Loucy (cell line): ENCODE results near the gene FHIT.
"Not testable (repeated sequence)": the region's sequence is repeated elsewhere in the genome, so short reads cannot be mapped to it uniquely, and the experiment has no call there.

ENCODE experiments used
- H2AFZ ChIP-seq: fragments of 200-600 bp; sonication (generic); 2 replicates; pipeline ENCODE4 v1.6.0; 2016; ENCODE audit warnings: antibody characterized with exemption, mild to moderate bottlenecking, low read length, moderate library complexity
- H3F3A ChIP-seq: fragments of 200-600 bp; 2 replicates; pipeline ENCODE4 v1.6.0; 2016; ENCODE audit warnings: antibody characterized with exemption, low read depth, mild to moderate bottlenecking
- H3K27me3 ChIP-seq: fragments of 200-600 bp; sonication (generic); 2 replicates; pipeline ENCODE4 v1.6.1; 2014; ENCODE audit warnings: low read length, mild to moderate bottlenecking; ENCODE audit not compliant: insufficient read depth, poor library complexity, severe bottlenecking
- H3K36me3 ChIP-seq: fragments of 200-600 bp; sonication (generic); 2 replicates; pipeline ENCODE4 v1.6.1; 2016; ENCODE audit warnings: low read length; ENCODE audit not compliant: insufficient read depth
- H3K4me1 ChIP-seq: fragments of 200-600 bp; sonication (generic); 2 replicates; pipeline ENCODE4 v1.5.1; 2014; ENCODE audit warnings: low read length, mild to moderate bottlenecking; ENCODE audit not compliant: insufficient read depth, poor library complexity, severe bottlenecking
- H3K4me2 ChIP-seq: fragments of 200-600 bp; sonication (generic); 2 replicates; pipeline ENCODE4 v1.6.0; 2014; ENCODE audit warnings: antibody characterized with exemption, low read length, low read depth, mild to moderate bottlenecking; ENCODE audit not compliant: poor library complexity, severe bottlenecking
- H3K4me3 ChIP-seq: fragments of 200-600 bp; sonication (generic); 2 replicates; pipeline ENCODE4 v1.5.1; 2014; ENCODE audit warnings: low read length, mild to moderate bottlenecking, mixed read lengths; ENCODE audit not compliant: poor library complexity, severe bottlenecking
- H3K79me2 ChIP-seq: fragments of 200-600 bp; sonication (generic); 2 replicates; pipeline ENCODE4 v1.6.1; 2014; ENCODE audit warnings: low read length; ENCODE audit not compliant: insufficient read depth
- H3K9ac ChIP-seq: fragments of 200-600 bp; sonication (generic); 2 replicates; pipeline ENCODE4 v1.6.0; 2014; ENCODE audit warnings: mild to moderate bottlenecking, low read depth, low read length, moderate library complexity; ENCODE audit not compliant: poor library complexity, severe bottlenecking
- H3K9me2 ChIP-seq: fragments of 200-600 bp; sonication (generic); replicated peaks from 2 replicates; pipeline ENCODE4 v1.6.1; 2016; ENCODE audit warnings: low read depth, low read length, mixed read lengths
- H3K9me3 ChIP-seq: fragments of 200-600 bp; sonication (generic); 2 replicates; pipeline ENCODE4 v1.6.1; 2014; ENCODE audit warnings: mild to moderate bottlenecking, antibody characterized with exemption, low read length, low read depth; ENCODE audit not compliant: insufficient read depth
- H4K20me1 ChIP-seq: fragments of 200-600 bp; sonication (generic); 2 replicates; pipeline ENCODE4 v1.6.0; 2014; ENCODE audit warnings: antibody characterized with exemption, low read length, mild to moderate bottlenecking; ENCODE audit not compliant: insufficient read depth, poor library complexity, severe bottlenecking
- EZH2phosphoT487 ChIP-seq: fragments of 200-600 bp; IDR thresholded peaks from 2 replicates; pipeline ENCODE4 v1.6.1; 2018; ENCODE audit warnings: antibody characterized with exemption, mild to moderate bottlenecking, moderate library complexity, borderline replicate concordance
- TF ChIP-seq, protein P1 (sequence below): fragments of 200-600 bp; sonication (generic); conservative IDR thresholded peaks from 2 replicates; pipeline ENCODE4 v1.5.1; 2014; ENCODE audit warnings: mild to moderate bottlenecking, antibody characterized with exemption, low read length

Gene FHIT

DNA sequence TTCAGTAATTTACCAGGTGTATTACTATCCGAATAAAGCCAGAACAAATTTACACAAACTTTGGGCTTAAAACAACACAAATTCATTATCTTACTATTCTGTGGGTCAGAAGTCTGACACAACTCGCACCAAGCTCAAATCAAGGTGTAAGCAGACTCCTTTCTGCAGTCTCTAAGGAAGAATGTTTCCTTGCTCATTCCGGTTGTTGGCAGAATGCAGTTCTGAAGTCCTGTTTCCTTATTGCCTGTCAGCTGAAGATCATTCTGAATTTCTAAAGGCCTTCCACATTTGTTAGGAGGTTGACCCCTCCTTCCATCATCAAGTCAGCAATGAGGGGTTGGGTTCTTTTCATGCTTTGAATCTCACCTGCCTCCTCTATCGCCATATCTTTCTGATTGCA lies 183.2 kb downstream of the FHIT start:
- Histone ChIP-seq H3K79me2 (no peaks in the 10 kb centered on the region), H3K9ac (no peak overlapping the region), H3K36me3 (no peaks in the 10 kb centered on the region), H3K4me2 (no peak overlapping the region), H3F3A (no peaks in the 10 kb centered on the region), H3K9me2 (no peaks in the 10 kb centered on the region), H3K4me3 (no peak overlapping the region), H4K20me1 (no peaks in the 10 kb centered on the region), H3K27me3 (no peaks in the 10 kb centered on the region), H2AFZ (no peak overlapping the region), H3K4me1 (no peaks in the 10 kb centered on the region), H3K9me3 (no peaks in the 10 kb centered on the region)
- TF ChIP-seq, protein P1, sequence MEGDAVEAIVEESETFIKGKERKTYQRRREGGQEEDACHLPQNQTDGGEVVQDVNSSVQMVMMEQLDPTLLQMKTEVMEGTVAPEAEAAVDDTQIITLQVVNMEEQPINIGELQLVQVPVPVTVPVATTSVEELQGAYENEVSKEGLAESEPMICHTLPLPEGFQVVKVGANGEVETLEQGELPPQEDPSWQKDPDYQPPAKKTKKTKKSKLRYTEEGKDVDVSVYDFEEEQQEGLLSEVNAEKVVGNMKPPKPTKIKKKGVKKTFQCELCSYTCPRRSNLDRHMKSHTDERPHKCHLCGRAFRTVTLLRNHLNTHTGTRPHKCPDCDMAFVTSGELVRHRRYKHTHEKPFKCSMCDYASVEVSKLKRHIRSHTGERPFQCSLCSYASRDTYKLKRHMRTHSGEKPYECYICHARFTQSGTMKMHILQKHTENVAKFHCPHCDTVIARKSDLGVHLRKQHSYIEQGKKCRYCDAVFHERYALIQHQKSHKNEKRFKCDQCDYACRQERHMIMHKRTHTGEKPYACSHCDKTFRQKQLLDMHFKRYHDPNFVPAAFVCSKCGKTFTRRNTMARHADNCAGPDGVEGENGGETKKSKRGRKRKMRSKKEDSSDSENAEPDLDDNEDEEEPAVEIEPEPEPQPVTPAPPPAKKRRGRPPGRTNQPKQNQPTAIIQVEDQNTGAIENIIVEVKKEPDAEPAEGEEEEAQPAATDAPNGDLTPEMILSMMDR, result no peak
- TF ChIP-seq EZH2phosphoT487, result no peak

DNA sequence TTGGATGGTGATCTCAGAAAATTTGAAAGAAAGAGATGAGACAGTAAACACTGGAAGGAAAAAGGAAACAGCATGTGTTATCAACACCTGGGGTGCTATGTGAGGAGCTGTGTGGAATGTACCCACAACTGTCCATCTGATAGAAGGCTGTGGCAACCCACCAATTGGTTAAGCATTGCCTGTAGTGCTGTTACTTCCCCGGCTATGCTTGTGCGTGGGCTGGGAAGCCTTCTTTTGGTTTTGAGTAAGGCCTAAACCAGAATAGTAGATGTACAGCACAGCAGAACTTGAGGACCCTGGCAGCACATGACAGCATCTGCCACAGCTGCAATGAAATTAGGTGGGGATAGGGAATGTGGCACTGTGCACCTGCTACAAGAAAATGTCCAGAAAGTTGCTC lies 184.5 kb downstream of the FHIT start:
- Histone ChIP-seq H3K27me3 (no peaks in the 10 kb centered on the region), H3K9ac (no peak overlapping the region), H3K9me3 (no peaks in the 10 kb centered on the region), H3K36me3 (no peaks in the 10 kb centered on the region), H3F3A (no peaks in the 10 kb centered on the region), H2AFZ (no peak overlapping the region), H3K9me2 (no peaks in the 10 kb centered on the region), H3K4me3 (no peak overlapping the region), H3K4me2 (no peak overlapping the region), H3K4me1 (no peaks in the 10 kb centered on the region), H3K79me2 (no peaks in the 10 kb centered on the region), H4K20me1 (no peaks in the 10 kb centered on the region)
- no peak for TF ChIP-seq EZH2phosphoT487

DNA sequence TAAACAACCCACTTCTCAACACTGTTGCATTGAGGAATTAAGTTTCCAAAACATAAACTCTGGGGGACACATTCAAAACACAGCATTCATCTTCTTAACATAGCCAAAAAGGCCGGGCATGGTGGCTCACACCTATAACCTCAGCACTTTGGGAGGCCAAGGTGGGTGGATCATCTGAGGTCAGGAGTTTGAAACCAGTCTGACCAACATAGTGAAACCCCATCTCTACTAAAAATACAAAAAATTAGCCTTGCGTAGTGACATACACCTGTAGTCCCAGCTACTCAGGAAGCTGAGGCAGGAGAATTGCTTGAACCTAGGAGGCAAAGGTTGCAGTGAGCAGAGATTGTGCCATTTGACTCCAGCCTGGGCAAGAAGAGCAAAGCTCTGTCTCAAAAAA lies 185.0 kb downstream of the FHIT start:
- H3K9me2 ChIP-seq, H3K9me3 ChIP-seq, H3K4me1 ChIP-seq, H3K9ac ChIP-seq, H4K20me1 ChIP-seq, H3K27me3 ChIP-seq, H3K36me3 ChIP-seq, H3K4me2 ChIP-seq, H2AFZ ChIP-seq, H3F3A ChIP-seq, H3K4me3 ChIP-seq, H3K79me2 ChIP-seq: not testable (repeated sequence)

DNA sequence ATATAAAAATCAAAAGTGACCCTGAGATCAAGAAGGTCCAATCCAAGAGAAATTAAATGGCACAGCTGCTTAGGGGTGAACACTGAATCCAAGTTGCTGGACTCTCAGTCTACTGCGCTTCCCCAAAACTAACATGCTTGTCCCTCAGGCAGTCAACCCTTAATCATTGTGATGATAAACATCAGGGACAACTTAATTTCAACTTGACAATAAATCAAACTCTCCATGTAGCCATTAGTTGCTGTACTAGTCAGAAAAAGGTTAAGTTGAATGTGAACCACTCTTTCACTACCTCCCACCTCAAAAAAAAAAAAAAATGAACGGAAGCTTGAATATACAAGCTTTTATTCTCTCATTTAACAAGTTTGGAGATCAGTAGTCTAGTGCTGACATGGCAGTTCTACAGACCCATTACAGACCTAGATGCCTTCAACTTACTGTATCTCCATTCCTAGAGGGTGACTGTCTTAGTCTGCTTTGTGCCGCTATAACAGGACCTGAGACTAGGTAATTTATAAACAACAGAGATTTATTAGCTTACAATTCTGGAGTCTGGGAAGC lies 185.7 kb downstream of the FHIT start:
- Histone ChIP-seq H4K20me1 (no peaks in the 10 kb centered on the region), H3K27me3 (no peaks in the 10 kb centered on the region), H3F3A (no peaks in the 10 kb centered on the region), H3K4me1 (no peaks in the 10 kb centered on the region), H3K4me2 (no peak overlapping the region), H3K79me2 (no peaks in the 10 kb centered on the region), H2AFZ (no peak overlapping the region), H3K9me2 (no peaks in the 10 kb centered on the region), H3K9ac (no peak overlapping the region), H3K9me3 (no peaks in the 10 kb centered on the region), H3K4me3 (no peak overlapping the region), H3K36me3 (no peaks in the 10 kb centered on the region)
- TF ChIP-seq, protein P1, result no peak
- no peak for TF ChIP-seq EZH2phosphoT487
